GM19324 (cell line): ENCODE results near the gene GEMIN2.
"Not testable (repeated sequence)": the region's sequence is repeated elsewhere in the genome, so short reads cannot be mapped to it uniquely, and the experiment has no call there.

Experiments used
- ATAC-seq: cut with Tn5 transposase; IDR thresholded peaks from one replicate; pipeline ENCODE4 v1.9.1; 2021; ENCODE audit warnings: mild to moderate bottlenecking, moderate library complexity; ENCODE audit not compliant: unreplicated experiment, low FRiP score

Gene GEMIN2

GRCh38 chr14:39109893-39110715, 4.0 kb upstream of the GEMIN2 start:
- ATAC-seq, result no peak

GRCh38 chr14:39113685-39114072, 444 bp upstream of the GEMIN2 start:
- ATAC-seq, result no peak

- ATAC-seq, result no peak
These were observed 8.4 kb downstream of the GEMIN2 start for GRCh38 chr14:39122330-39123138.

GRCh38 chr14:39137835-39138234, 23.7 kb downstream of the GEMIN2 start:
- not testable (repeated sequence) for ATAC-seq

GRCh38 chr14:39138440-39138839, 24.3 kb downstream of the GEMIN2 start:
- ATAC-seq, result no peak

GRCh38 chr14:39140170-39140569, 26.0 kb downstream of the GEMIN2 start:
- no peak for ATAC-seq

GRCh38 chr14:39141623-39142022, 27.5 kb downstream of the GEMIN2 start:
- ATAC-seq, result not testable (repeated sequence)

GRCh38 chr14:39143226-39143625, 29.1 kb downstream of the GEMIN2 start:
- ATAC-seq, result not testable (repeated sequence)

- no peak for ATAC-seq
These were observed 31.3 kb downstream of the GEMIN2 start for GRCh38 chr14:39145266-39145966.

- ATAC-seq, result no peak
These were observed 40.6 kb downstream of the GEMIN2 start for GRCh38 chr14:39154594-39155189.

GRCh38 chr14:39157491-39157890, 43.4 kb downstream of the GEMIN2 start:
- no peak for ATAC-seq

- ATAC-seq, result no peak
These were observed 44.2 kb downstream of the GEMIN2 start for GRCh38 chr14:39158222-39158858.

GRCh38 chr14:39160494-39160893, 46.4 kb downstream of the GEMIN2 start:
- ATAC-seq, result no peak

GRCh38 chr14:39167797-39168320, 53.7 kb downstream of the GEMIN2 start:
- not testable (repeated sequence) for ATAC-seq

GRCh38 chr14:39168591-39168990, 54.5 kb downstream of the GEMIN2 start:
- no peak for ATAC-seq

GRCh38 chr14:39169541-39169900, 55.4 kb downstream of the GEMIN2 start:
- no peak for ATAC-seq

GRCh38 chr14:39173198-39173597, 59.1 kb downstream of the GEMIN2 start:
- no peak for ATAC-seq

- peak; percentile 95 for ATAC-seq
These were observed 60.7 kb downstream of the GEMIN2 start, which contains the start of gene PNN for GRCh38 chr14:39174560-39175444. Gene PNN (plus strand): TSS chr14:39175254. CDS start chr14:39175280, 26 bp downstream.
